Panc1 (cell line): ENCODE results near the gene RPS6KA1. TPM values are rescaled to one million over a fixed set of nuclear protein-coding genes. Genes with fewer than 3 reads are reported as not detected.

Experiments
- ATAC-seq: fragments of 200-7000 bp; cut with Tn5 transposase; 2 replicates; pipeline ENCODE4 v1.9.1; 2020; ENCODE audit warnings: mild to moderate bottlenecking, moderate library complexity
- BruUV-seq: library from RNA; stranded (reverse); fragments of 400-500 nt; replicated peaks from 2 replicates; lab custom pipeline; 2021; lab: Mats Ljungman, UMichigan
- CTCF ChIA-PET: fragments of 300-600 bp; sonication (Branson Sonifier 250); formaldehyde crosslinking; loops from one replicate; lab custom pipeline; 2022; ENCODE audit warnings: antibody characterized with exemption; lab: Charles Lee
- POLR2A ChIA-PET: fragments of 300-600 bp; sonication (Branson Sonifier 250); formaldehyde crosslinking; loops from one replicate; lab custom pipeline; 2022; ENCODE audit warnings: antibody characterized with exemption; lab: Charles Lee
- DNase-seq: peaks from one replicate; pipeline ENCODE4 v3.0.0-alpha.2; 2010; ENCODE audit warnings: low read depth, low spot score
- H3K27ac ChIP-seq: 2 replicates; pipeline ENCODE4 v1.5.1; 2011; ENCODE audit warnings: mild to moderate bottlenecking, low read length, inconsistent platforms
- H3K27me3 ChIP-seq: fragments of 200-500 bp; sonication (Bioruptor generic); 2 replicates; pipeline ENCODE4 v1.6.0; 2014; ENCODE audit warnings: low read length, inconsistent platforms; ENCODE audit not compliant: control insufficient read depth, insufficient read depth
- H3K36me3 ChIP-seq: fragments of 200-500 bp; sonication (Bioruptor generic); 2 replicates; pipeline ENCODE4 v1.5.1; 2014; ENCODE audit warnings: inconsistent platforms, mild to moderate bottlenecking, low read length, moderate library complexity; ENCODE audit not compliant: control insufficient read depth, insufficient read depth
- H3K4me1 ChIP-seq: 2 replicates; pipeline ENCODE4 v1.5.1; 2011; ENCODE audit warnings: inconsistent platforms, mild to moderate bottlenecking, low read length, moderate library complexity; ENCODE audit not compliant: control insufficient read depth, insufficient read depth
- H3K4me3 ChIP-seq, 2 experiments: 2 replicates each; pipeline ENCODE4 v1.5.1; 2011 to 2012; ENCODE audit warnings: low read depth in 2 of 2, low read length in 2 of 2, mild to moderate bottlenecking in 2 of 2, inconsistent platforms in 1 of 2, moderate library complexity in 1 of 2
- H3K9me3 ChIP-seq: fragments of 200-500 bp; sonication (Bioruptor generic); 2 replicates; pipeline ENCODE4 v1.5.1; 2014; ENCODE audit warnings: low read depth, mild to moderate bottlenecking, inconsistent platforms, low read length, moderate library complexity; ENCODE audit not compliant: control insufficient read depth, insufficient read depth
- POLR2AphosphoS5 ChIP-seq: IDR thresholded peaks from 2 replicates; pipeline ENCODE4 v1.6.1; 2012; ENCODE audit warnings: mild to moderate bottlenecking, low read depth, low read length, moderate library complexity
- SIN3A ChIP-seq: IDR thresholded peaks from 2 replicates; pipeline ENCODE4 v1.6.1; 2012; ENCODE audit warnings: low read depth, mild to moderate bottlenecking, low read length, moderate library complexity, borderline replicate concordance; ENCODE audit not compliant: insufficient read depth
- TCF7L2 ChIP-seq: IDR thresholded peaks from 2 replicates; pipeline ENCODE4 v1.6.1; 2011; ENCODE audit warnings: mild to moderate bottlenecking, low read depth, low read length, inconsistent platforms
- in situ Hi-C: cut with HindIII; loops from 2 replicates; pipeline ENCODE4 v1.10.0; 2016; ENCODE audit warnings: low sequenced_read_pairs, low pct_unique_long_range_greater_than_20kb
- intact Hi-C: fragments of 100-400 bp; cut with micrococcal nuclease; formaldehyde crosslinking; loops from one replicate; pipeline ENCODE4 v1.10.0; 2022; ENCODE audit not compliant: unreplicated experiment
- total RNA-seq: library from RNA; stranded (reverse); gene quantifications from one replicate; pipeline ENCODE4 v1.2.1, GENCODE V29; 2021; ENCODE audit not compliant: unreplicated experiment
- TF ChIP-seq, protein P1 (sequence below): fragments of 450-650 bp; IDR thresholded peaks from 2 replicates; pipeline ENCODE4 v1.5.1; 2017; ENCODE audit warnings: mild to moderate bottlenecking
- TF ChIP-seq, protein P2 (sequence below), 2 experiments: IDR thresholded peaks; 2 replicates each; pipeline ENCODE4 v1.6.1; 2011 to 2012; ENCODE audit warnings: low read depth in 2 of 2, control low read depth in 1 of 2, low read length in 1 of 2, mild to moderate bottlenecking in 1 of 2, moderate library complexity in 1 of 2; ENCODE audit not compliant: insufficient read depth in 1 of 2

The RPS6KA1 gene
- total RNA-seq, 1 experiment from 2014 or later = 44.0 TPM

DNA sequence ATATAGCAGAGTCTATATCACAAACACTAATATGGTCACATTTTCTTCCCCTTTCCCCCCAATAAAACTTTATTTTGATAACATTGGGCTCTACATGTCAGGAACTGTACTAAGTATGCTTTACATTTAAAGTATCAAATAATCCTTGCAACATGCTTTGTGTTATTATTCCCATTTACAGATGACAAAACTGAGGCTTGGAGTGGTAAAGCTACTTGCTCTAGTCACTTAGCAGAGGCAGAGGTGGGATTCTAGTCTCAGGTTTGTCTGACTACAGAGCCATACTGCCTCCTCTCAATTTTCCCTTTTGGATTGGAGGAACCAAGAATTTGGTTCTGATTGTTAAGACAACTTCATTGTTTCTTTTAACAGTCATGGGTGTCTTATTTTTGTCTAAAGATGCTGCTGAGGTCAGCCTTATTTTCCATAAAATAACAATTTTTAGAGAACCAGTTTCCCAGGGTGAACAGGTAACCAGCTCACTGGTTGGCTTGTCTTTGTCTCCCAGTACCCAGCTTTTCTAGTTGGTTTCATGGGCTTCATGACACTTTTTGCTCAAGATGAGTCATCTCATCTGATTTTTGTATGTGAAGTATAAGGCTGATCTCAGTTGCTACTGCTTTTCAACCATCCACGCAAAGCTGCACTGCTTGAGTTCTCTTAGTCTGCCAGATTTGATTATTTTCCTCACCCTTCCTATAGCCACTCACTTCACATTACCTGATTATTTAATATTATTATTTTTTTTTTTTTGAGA, 85.3 kb downstream of the RPS6KA1 start:
- POLR2A ChIA-PET = interaction anchor here (0.6 to 0.7 kb wide), 2 partner anchors 78 to 109 kb away, joined by 3 to 18 read pairs; no protein-coding TSS in a partner anchor
- intact Hi-C loops = no loop called here

DNA sequence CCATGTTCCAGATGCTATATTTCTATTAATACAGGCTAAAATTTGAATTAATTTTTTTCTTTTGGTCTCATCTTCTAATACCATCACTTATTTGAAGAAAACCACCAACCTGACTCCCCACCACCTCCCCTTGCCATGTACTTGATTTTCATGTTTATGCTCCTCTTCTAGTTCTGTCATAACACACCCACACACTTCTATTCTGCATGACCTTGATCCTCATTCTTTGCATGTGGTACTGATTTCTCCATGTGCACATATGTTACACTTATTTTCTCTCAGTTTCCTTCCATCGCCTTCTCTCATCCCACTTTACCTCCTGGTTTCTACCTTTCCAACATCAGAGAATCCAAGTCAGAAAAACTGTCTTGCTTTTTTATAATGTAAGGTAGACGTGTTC, 87.3 kb downstream of the RPS6KA1 start:
- BruUV-seq = no TSS peak
- intact Hi-C loops = no loop called here

More for the DNA sequence above, 85.3 kb downstream of the RPS6KA1 start:
- Histone ChIP-seq H3K9me3 (no peaks in the 10 kb centered on the region), H3K27ac (no peak overlapping the region), H3K36me3 (no peaks in the 10 kb centered on the region), H3K4me1 (peaks cover 13% of the 10 kb centered on the region), H3K4me3 (no peak overlapping the region), H3K27me3 (no peaks in the 10 kb centered on the region)
- TF ChIP-seq, protein P1, sequence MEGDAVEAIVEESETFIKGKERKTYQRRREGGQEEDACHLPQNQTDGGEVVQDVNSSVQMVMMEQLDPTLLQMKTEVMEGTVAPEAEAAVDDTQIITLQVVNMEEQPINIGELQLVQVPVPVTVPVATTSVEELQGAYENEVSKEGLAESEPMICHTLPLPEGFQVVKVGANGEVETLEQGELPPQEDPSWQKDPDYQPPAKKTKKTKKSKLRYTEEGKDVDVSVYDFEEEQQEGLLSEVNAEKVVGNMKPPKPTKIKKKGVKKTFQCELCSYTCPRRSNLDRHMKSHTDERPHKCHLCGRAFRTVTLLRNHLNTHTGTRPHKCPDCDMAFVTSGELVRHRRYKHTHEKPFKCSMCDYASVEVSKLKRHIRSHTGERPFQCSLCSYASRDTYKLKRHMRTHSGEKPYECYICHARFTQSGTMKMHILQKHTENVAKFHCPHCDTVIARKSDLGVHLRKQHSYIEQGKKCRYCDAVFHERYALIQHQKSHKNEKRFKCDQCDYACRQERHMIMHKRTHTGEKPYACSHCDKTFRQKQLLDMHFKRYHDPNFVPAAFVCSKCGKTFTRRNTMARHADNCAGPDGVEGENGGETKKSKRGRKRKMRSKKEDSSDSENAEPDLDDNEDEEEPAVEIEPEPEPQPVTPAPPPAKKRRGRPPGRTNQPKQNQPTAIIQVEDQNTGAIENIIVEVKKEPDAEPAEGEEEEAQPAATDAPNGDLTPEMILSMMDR = no peak
- TF ChIP-seq TCF7L2 (no peak), POLR2AphosphoS5 (no peak), SIN3A (no peak)
- TF ChIP-seq, protein P2, sequence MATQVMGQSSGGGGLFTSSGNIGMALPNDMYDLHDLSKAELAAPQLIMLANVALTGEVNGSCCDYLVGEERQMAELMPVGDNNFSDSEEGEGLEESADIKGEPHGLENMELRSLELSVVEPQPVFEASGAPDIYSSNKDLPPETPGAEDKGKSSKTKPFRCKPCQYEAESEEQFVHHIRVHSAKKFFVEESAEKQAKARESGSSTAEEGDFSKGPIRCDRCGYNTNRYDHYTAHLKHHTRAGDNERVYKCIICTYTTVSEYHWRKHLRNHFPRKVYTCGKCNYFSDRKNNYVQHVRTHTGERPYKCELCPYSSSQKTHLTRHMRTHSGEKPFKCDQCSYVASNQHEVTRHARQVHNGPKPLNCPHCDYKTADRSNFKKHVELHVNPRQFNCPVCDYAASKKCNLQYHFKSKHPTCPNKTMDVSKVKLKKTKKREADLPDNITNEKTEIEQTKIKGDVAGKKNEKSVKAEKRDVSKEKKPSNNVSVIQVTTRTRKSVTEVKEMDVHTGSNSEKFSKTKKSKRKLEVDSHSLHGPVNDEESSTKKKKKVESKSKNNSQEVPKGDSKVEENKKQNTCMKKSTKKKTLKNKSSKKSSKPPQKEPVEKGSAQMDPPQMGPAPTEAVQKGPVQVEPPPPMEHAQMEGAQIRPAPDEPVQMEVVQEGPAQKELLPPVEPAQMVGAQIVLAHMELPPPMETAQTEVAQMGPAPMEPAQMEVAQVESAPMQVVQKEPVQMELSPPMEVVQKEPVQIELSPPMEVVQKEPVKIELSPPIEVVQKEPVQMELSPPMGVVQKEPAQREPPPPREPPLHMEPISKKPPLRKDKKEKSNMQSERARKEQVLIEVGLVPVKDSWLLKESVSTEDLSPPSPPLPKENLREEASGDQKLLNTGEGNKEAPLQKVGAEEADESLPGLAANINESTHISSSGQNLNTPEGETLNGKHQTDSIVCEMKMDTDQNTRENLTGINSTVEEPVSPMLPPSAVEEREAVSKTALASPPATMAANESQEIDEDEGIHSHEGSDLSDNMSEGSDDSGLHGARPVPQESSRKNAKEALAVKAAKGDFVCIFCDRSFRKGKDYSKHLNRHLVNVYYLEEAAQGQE (IDR thresholded peaks at IDR 0.05; ENCODE audit: insufficient read depth in 1 of 2, low read depth in 2 of 2, low read length in 1 of 2) = no peak
- ATAC-seq (no peak), DNase-seq (no peak)
- in situ Hi-C loops = no loop called here
- CTCF ChIA-PET = interaction anchor here (0.6 kb wide), 1 partner anchor 13 kb away, joined by 6 read pairs; no protein-coding TSS in a partner anchor
- no TSS peak for BruUV-seq

More for the DNA sequence above, 87.3 kb downstream of the RPS6KA1 start:
- H3K27me3 ChIP-seq = no peaks in the 10 kb centered on the region
- ATAC-seq (no peak), DNase-seq (no peak)
- ChIA-PET CTCF (no interaction called here), POLR2A (no interaction called here)
- in situ Hi-C loops = no loop called here
- H3K4me1 ChIP-seq = peaks cover 18% of the 10 kb centered on the region
- no peaks in the 10 kb centered on the region for H3K36me3 ChIP-seq
- no peak overlapping the region for H3K27ac ChIP-seq
- no peak overlapping the region for H3K4me3 ChIP-seq
- no peaks in the 10 kb centered on the region for H3K9me3 ChIP-seq
- TF ChIP-seq POLR2AphosphoS5 (no peak), SIN3A (no peak), TCF7L2 (no peak)
- TF ChIP-seq, protein P2 (IDR thresholded peaks at IDR 0.05; ENCODE audit: insufficient read depth in 1 of 2, low read depth in 2 of 2, low read length in 1 of 2) = no peak
- TF ChIP-seq, protein P1 = no peak
